Activated CD8-positive, alpha-beta memory T cell treated with anti-CD3 and anti-CD28 coated beads, Interleukin-2, amount 50 U/mL, for 24 hours (primary cell): Measurements from ENCODE around the gene PRKCSH.
"Not testable (repeated sequence)": the region's sequence is repeated elsewhere in the genome, so short reads cannot be mapped to it uniquely, and the experiment has no call there.

Source experiments
- DNase-seq: peaks from one replicate; pipeline ENCODE4 v3.0.0-alpha.2; 2020; ENCODE audit errors: extremely low read depth

The PRKCSH gene

GRCh38 chr19:11418549-11419506 is 16.6 kb upstream of the PRKCSH start, which contains the start of gene RGL3:
TSS of gene RGL3 (minus strand) at chr19:11419314. CDS start at chr19:11419278, 36 bp downstream.
- DNase-seq = no peak

GRCh38 chr19:11420429-11421370 is 14.7 kb upstream of the PRKCSH start:
- no peak for DNase-seq

GRCh38 chr19:11421371-11422098 is 13.9 kb upstream of the PRKCSH start:
- no peak for DNase-seq

GRCh38 chr19:11422163-11423065 is 13.0 kb upstream of the PRKCSH start:
- peak; percentile 43 for DNase-seq

GRCh38 chr19:11423164-11423790 is 12.2 kb upstream of the PRKCSH start:
- no peak for DNase-seq

GRCh38 chr19:11423791-11424181 is 11.6 kb upstream of the PRKCSH start:
- no peak for DNase-seq

- no peak for DNase-seq
Observed at GRCh38 chr19:11425719-11426457, 9.5 kb upstream of the PRKCSH start.

GRCh38 chr19:11426656-11427055 is 8.8 kb upstream of the PRKCSH start:
- DNase-seq = no peak

GRCh38 chr19:11433526-11433925 is 1.9 kb upstream of the PRKCSH start:
- not testable (repeated sequence) for DNase-seq

GRCh38 chr19:11434703-11435056 is 755 bp upstream of the PRKCSH start:
- DNase-seq = no peak

- DNase-seq = no peak
Observed at GRCh38 chr19:11435833-11436313, 438 bp downstream of the PRKCSH start.

- DNase-seq = no peak
Observed at GRCh38 chr19:11437955-11438354, 2.5 kb downstream of the PRKCSH start.

GRCh38 chr19:11444059-11444458 is 8.6 kb downstream of the PRKCSH start:
- no peak for DNase-seq

- no peak for DNase-seq
Observed at GRCh38 chr19:11445141-11445540, 9.7 kb downstream of the PRKCSH start.

GRCh38 chr19:11446271-11446651 is 10.8 kb downstream of the PRKCSH start:
- no peak for DNase-seq

- DNase-seq = no peak
Observed at GRCh38 chr19:11446652-11447301, 11.3 kb downstream of the PRKCSH start.

- no peak for DNase-seq
Observed at GRCh38 chr19:11447347-11448262, 12.2 kb downstream of the PRKCSH start.

- DNase-seq = no peak
Observed at GRCh38 chr19:11448410-11448809, 13.0 kb downstream of the PRKCSH start.
